ENCODE results near the gene TNPO3. TPM values are rescaled to one million over a fixed set of nuclear protein-coding genes. Genes with fewer than 3 reads are reported as not detected.
"Not testable (repeated sequence)": the region's sequence is repeated elsewhere in the genome, so short reads cannot be mapped to it uniquely, and the experiment has no call there.

Gene TNPO3
- total RNA-seq, 2 experiments from 2014 or later: 55.1 to 71.7 TPM

GRCh38 chr7:128914566-128915151 is 140.3 kb downstream of the TNPO3 start:
- H3K36me3 ChIP-seq (ENCODE audit: insufficient read depth, low read length): no peaks in the 10 kb centered on the region
- POLR2A ChIA-PET: interaction anchor here (0.6 kb wide), 2 partner anchors 180 to 923 kb away, joined by 4 to 5 read pairs; no protein-coding TSS in a partner anchor
- no peaks in the 10 kb centered on the region for H3K79me2 ChIP-seq (ENCODE audit: insufficient read depth, low read depth, low read length)
- TF ChIP-seq EZH2phosphoT487 (IDR thresholded peaks at IDR 0.05; ENCODE audit: borderline replicate concordance, low read depth, low read length) (no peak), CTCF (conservative IDR thresholded peaks at IDR 0.05; ENCODE audit: low read length) (0 out of 2 replicates have a peak, but pooled peaks have one; percentile 19)
- peaks cover 7% of the 10 kb centered on the region for H3K4me1 ChIP-seq (ENCODE audit: insufficient read depth, low read length, poor library complexity, severe bottlenecking)
- no TSS peak for BruUV-seq (replicated peaks)
- H3K4me2 ChIP-seq (ENCODE audit: low read length): no peak overlapping the region
- H4K20me1 ChIP-seq (ENCODE audit: insufficient read depth, low read length): no peaks in the 10 kb centered on the region
- no peak overlapping the region for H3K27ac ChIP-seq (ENCODE audit: low read depth, low read length, poor library complexity, severe bottlenecking)
- no peak overlapping the region for H2AFZ ChIP-seq (ENCODE audit: low read length)
- intact Hi-C loops (cut with micrococcal nuclease; ENCODE audit: unreplicated experiment): no loop called here
- no peak for DNase-seq (ENCODE audit: low spot score)
- no peaks in the 10 kb centered on the region for H3K9me3 ChIP-seq (ENCODE audit: low read length)
- H3K9me2 ChIP-seq (ENCODE audit: insufficient read depth, low read length): no peaks in the 10 kb centered on the region
- no peak overlapping the region for H3K4me3 ChIP-seq (ENCODE audit: low read depth, low read length, poor library complexity, severe bottlenecking)
- CTCF ChIA-PET (ENCODE audit: unreplicated experiment): no interaction called here

- DNase-seq (ENCODE audit: low spot score): no peak
- Histone ChIP-seq H3K4me2 (ENCODE audit: low read length) (no peak overlapping the region), H3K4me1 (ENCODE audit: insufficient read depth, low read length, poor library complexity, severe bottlenecking) (peaks cover under 1% of the 10 kb centered on the region), H3K4me3 (ENCODE audit: low read depth, low read length, poor library complexity, severe bottlenecking) (no peak overlapping the region), H3K9me3 (ENCODE audit: low read length) (no peaks in the 10 kb centered on the region), H2AFZ (ENCODE audit: low read length) (no peak overlapping the region), H4K20me1 (ENCODE audit: insufficient read depth, low read length) (no peaks in the 10 kb centered on the region), H3K9me2 (ENCODE audit: insufficient read depth, low read length) (no peaks in the 10 kb centered on the region), H3K36me3 (ENCODE audit: insufficient read depth, low read length) (no peaks in the 10 kb centered on the region), H3K27ac (ENCODE audit: low read depth, low read length, poor library complexity, severe bottlenecking) (no peak overlapping the region), H3K79me2 (ENCODE audit: insufficient read depth, low read depth, low read length) (no peaks in the 10 kb centered on the region)
- BruUV-seq (replicated peaks): no TSS peak
- TF ChIP-seq EZH2phosphoT487 (IDR thresholded peaks at IDR 0.05; ENCODE audit: borderline replicate concordance, low read depth, low read length): no peak
- no peak for TF ChIP-seq CTCF (conservative IDR thresholded peaks at IDR 0.05; ENCODE audit: low read length)
- ChIA-PET POLR2A (interaction anchor here (0.6 kb wide), 1 partner anchor 923 kb away, joined by 4 read pairs; no protein-coding TSS in a partner anchor), CTCF (ENCODE audit: unreplicated experiment) (no interaction called here)
- intact Hi-C loops (cut with micrococcal nuclease; ENCODE audit: unreplicated experiment): no loop called here
Measured at GRCh38 chr7:128913870-128914565, 140.9 kb downstream of the TNPO3 start.

DNA sequence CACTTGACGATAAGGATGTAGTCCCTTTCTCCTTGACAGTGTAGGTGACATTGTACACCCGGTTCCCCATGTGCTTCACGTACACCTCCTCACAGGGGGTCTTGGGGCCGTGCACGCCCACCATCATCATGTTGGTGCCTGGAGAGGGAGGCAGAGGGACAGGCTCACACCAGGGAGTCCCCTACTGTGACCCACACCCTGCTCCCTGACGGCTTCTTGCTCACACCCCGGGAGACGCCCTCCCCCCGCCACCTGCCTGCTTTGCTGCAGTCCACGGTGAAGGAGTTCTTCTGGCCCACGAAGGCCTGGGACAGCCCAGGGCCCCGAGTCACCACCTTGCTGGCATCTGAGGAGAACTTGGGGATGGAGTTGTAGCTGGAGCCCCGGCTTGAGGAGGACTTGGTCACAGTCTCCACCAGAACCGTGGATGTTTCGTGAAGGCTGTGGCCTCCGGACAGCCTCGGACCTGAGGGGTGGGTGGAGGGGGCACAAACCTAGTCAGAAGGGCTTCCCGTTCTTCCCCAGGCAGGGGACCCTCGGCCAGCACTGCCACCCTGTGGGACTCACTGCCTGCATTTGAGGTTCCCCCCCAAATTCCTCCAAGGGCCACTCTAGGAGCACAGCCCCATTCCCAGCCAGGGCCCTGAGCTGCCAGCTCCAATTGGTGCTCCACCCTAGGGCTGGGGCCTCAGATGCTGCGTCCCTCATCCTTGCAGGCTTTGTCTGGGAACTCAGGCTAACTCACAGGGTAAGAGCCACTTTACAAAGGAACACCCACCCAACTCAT is 142.0 kb downstream of the TNPO3 start:
- BruUV-seq (replicated peaks); H3K9me3 ChIP-seq (ENCODE audit: low read length); H3K27ac ChIP-seq (ENCODE audit: low read depth, low read length, poor library complexity, severe bottlenecking); H3K36me3 ChIP-seq (ENCODE audit: insufficient read depth, low read length); DNase-seq (ENCODE audit: low spot score); H3K4me3 ChIP-seq (ENCODE audit: low read depth, low read length, poor library complexity, severe bottlenecking); H3K9me2 ChIP-seq (ENCODE audit: insufficient read depth, low read length); H3K4me2 ChIP-seq (ENCODE audit: low read length); CTCF ChIA-PET (ENCODE audit: unreplicated experiment); intact Hi-C loops (cut with micrococcal nuclease; ENCODE audit: unreplicated experiment); H3K4me1 ChIP-seq (ENCODE audit: insufficient read depth, low read length, poor library complexity, severe bottlenecking); H3K79me2 ChIP-seq (ENCODE audit: insufficient read depth, low read depth, low read length); H4K20me1 ChIP-seq (ENCODE audit: insufficient read depth, low read length); H2AFZ ChIP-seq (ENCODE audit: low read length): not testable (repeated sequence)
- POLR2A ChIA-PET: interaction anchor here (0.7 kb wide), 1 partner anchor 11 kb away, joined by 3 read pairs; no protein-coding TSS in a partner anchor
